CD14-positive monocyte (primary cell): Measurements from ENCODE around the gene PMF1. TPM values are rescaled to one million over a fixed set of nuclear protein-coding genes. Genes with fewer than 3 reads are reported as not detected.

Experiments
- DNase-seq, 3 donors: peaks; one replicate each; pipeline ENCODE4 v3.0.0-alpha.2; 2011 to 2022
- H2AFZ ChIP-seq: 2 replicates; pipeline ENCODE4 v1.6.0; 2012; ENCODE audit warnings: mild to moderate bottlenecking, low read depth, low read length, inconsistent platforms; ENCODE audit not compliant: insufficient read depth, poor library complexity, severe bottlenecking
- H3K27ac ChIP-seq, 2 donors: 1 replicate in 1 of 2; 2 replicates in 1 of 2; pipeline ENCODE4 v1.5.1; 2012 to 2013; ENCODE audit warnings: low read length in 2 of 2, control low read depth in 1 of 2, inconsistent platforms in 1 of 2, low read depth in 1 of 2, mild to moderate bottlenecking in 1 of 2
- H3K27me3 ChIP-seq, 2 donors: one replicate each; pipeline versions ENCODE4 v1.6.0 to v1.6.1; 2011 to 2013; ENCODE audit warnings: low read length in 2 of 2; ENCODE audit not compliant: control insufficient read depth in 2 of 2, insufficient read depth in 2 of 2
- H3K36me3 ChIP-seq, 2 donors: replicated peaks in 1 of 2; 1 replicate in 1 of 2; 2 replicates in 1 of 2; pipeline versions ENCODE4 v1.5.1 to v1.6.1; 2012 to 2013; ENCODE audit warnings: low read length in 2 of 2, control low read depth in 1 of 2, inconsistent platforms in 1 of 2, mild to moderate bottlenecking in 1 of 2; ENCODE audit not compliant: insufficient read depth in 2 of 2, control insufficient read depth in 1 of 2
- H3K4me1 ChIP-seq, 2 donors: 1 replicate in 1 of 2; 2 replicates in 1 of 2; pipeline versions ENCODE4 v1.5.1 to v1.6.1; 2012 to 2013; ENCODE audit warnings: low read length in 2 of 2, control low read depth in 1 of 2, inconsistent platforms in 1 of 2, mild to moderate bottlenecking in 1 of 2, moderate library complexity in 1 of 2; ENCODE audit not compliant: insufficient read depth in 2 of 2, control insufficient read depth in 1 of 2
- H3K4me2 ChIP-seq: replicated peaks from 2 replicates; pipeline ENCODE3; 2012; ENCODE audit warnings: low read length, moderate library complexity, mild to moderate bottlenecking; ENCODE audit not compliant: poor library complexity, severe bottlenecking; ENCODE audit errors: extremely low read depth
- H3K4me3 ChIP-seq, 3 experiments: fragments of 200-600 bp in 1 of 3; sonication (generic) in 1 of 3; replicated peaks in 1 of 3; 1 replicate in 2 of 3; 2 replicates in 1 of 3; pipeline ENCODE4 v1.5.1; 2011 to 2013; ENCODE audit warnings: low read length in 3 of 3, mild to moderate bottlenecking in 3 of 3, control low read depth in 2 of 3, low read depth in 2 of 3, inconsistent platforms in 1 of 3, moderate library complexity in 1 of 3
- H3K79me2 ChIP-seq: 2 replicates; pipeline ENCODE4 v1.6.0; 2012; ENCODE audit warnings: mild to moderate bottlenecking, control low read depth, inconsistent platforms, low read length, moderate library complexity; ENCODE audit not compliant: insufficient read depth
- H3K9ac ChIP-seq: 2 replicates; pipeline ENCODE4 v1.6.0; 2017; ENCODE audit warnings: low read length, mild to moderate bottlenecking; ENCODE audit not compliant: insufficient read depth, poor library complexity, severe bottlenecking
- H3K9me3 ChIP-seq, 2 donors: replicated peaks in 1 of 2; 1 replicate in 1 of 2; 2 replicates in 1 of 2; pipeline versions ENCODE4 v1.5.1 to v1.6.1; 2012 to 2013; ENCODE audit warnings: low read length in 2 of 2, control low read depth in 1 of 2; ENCODE audit not compliant: control insufficient read depth in 1 of 2, insufficient read depth in 1 of 2
- H4K20me1 ChIP-seq: 2 replicates; pipeline ENCODE4 v1.6.0; 2012; ENCODE audit warnings: mild to moderate bottlenecking, low read length, control low read depth, moderate library complexity; ENCODE audit not compliant: insufficient read depth
- H3K27ac Mint-ChIP-seq, 7 donors: one replicate each; pipeline ENCODE4 v1.8.0; 2020; ENCODE audit warnings: mild to moderate bottlenecking in 7 of 7, mixed read lengths in 7 of 7, moderate library complexity in 6 of 7, inconsistent platforms in 2 of 7
- H3K27me3 Mint-ChIP-seq, 3 donors: one replicate each; pipeline ENCODE4 v1.8.0; 2021 to 2022; ENCODE audit warnings: low read depth in 3 of 3, mild to moderate bottlenecking in 3 of 3, mixed read lengths in 3 of 3, moderate library complexity in 3 of 3, inconsistent platforms in 1 of 3
- H3K36me3 Mint-ChIP-seq, 2 donors: one replicate each; pipeline ENCODE4 v1.8.0; 2020; ENCODE audit warnings: mixed read lengths in 2 of 2, inconsistent platforms in 1 of 2, mild to moderate bottlenecking in 1 of 2
- H3K4me1 Mint-ChIP-seq: one replicate; pipeline ENCODE4 v1.8.0; 2020; ENCODE audit warnings: mild to moderate bottlenecking, mixed read lengths
- H3K4me3 Mint-ChIP-seq, 2 donors: one replicate each; pipeline ENCODE4 v1.8.0; 2020; ENCODE audit warnings: mild to moderate bottlenecking in 2 of 2, mixed read lengths in 2 of 2, moderate library complexity in 1 of 2
- H3K9me3 Mint-ChIP-seq, 7 donors: one replicate each; pipeline ENCODE4 v1.8.0; 2020 to 2022; ENCODE audit warnings: mixed read lengths in 7 of 7, mild to moderate bottlenecking in 6 of 7, moderate library complexity in 6 of 7, inconsistent platforms in 2 of 7
- WGBS: methylation state at CpG from one replicate; pipeline ENCODE4 v1.1.5; 2013; ENCODE audit warnings: missing lambda C conversion rate; ENCODE audit not compliant: insufficient coverage; 5-methylcytosine and 5-hydroxymethylcytosine counted together
- intact Hi-C, 2 donors: fragments of 100-400 bp; cut with micrococcal nuclease; formaldehyde crosslinking; loops; one replicate each; pipeline versions ENCODE4 v1.15.0 to v1.15.1; 2023
- polyA minus RNA-seq: library from RNA; depleted of rRNA, polyadenylated mRNA; stranded (reverse); fragments of >200 nt; gene quantifications from 2 replicates; pipeline ENCODE4 v1.2.3, GENCODE V29; 2012
- polyA plus RNA-seq, 3 donors: library from polyadenylated mRNA; depleted of rRNA in 1 of 3; unstranded in 2 of 3; stranded (reverse) in 1 of 3; fragments of 300-500 nt in 2 of 3; fragments of >200 nt in 1 of 3; fragmentation: Illumina TruSeq in 2 of 3; gene quantifications; 1 replicate in 2 of 3; 2 replicates in 1 of 3; pipeline ENCODE4 v1.2.3, GENCODE V29; 2012 to 2021
- total RNA-seq, 12 experiments: library from RNA in 1 of 12; stranded (reverse) in 1 of 12; fragments of 120-200 nt in 1 of 12; gene quantifications; one replicate each; pipeline ENCODE4 v1.2.4 and lab custom pipeline; 2013 to 2026; ENCODE audit warnings: mixed read lengths in 6 of 12, inconsistent platforms in 1 of 12
- TF ChIP-seq, protein P1 (sequence below): fragments of 200-600 bp; IDR thresholded peaks from one replicate; pipeline ENCODE4 v1.8.0; 2022; ENCODE audit warnings: antibody characterized with exemption, mild to moderate bottlenecking

PMF1 gene, protein sequence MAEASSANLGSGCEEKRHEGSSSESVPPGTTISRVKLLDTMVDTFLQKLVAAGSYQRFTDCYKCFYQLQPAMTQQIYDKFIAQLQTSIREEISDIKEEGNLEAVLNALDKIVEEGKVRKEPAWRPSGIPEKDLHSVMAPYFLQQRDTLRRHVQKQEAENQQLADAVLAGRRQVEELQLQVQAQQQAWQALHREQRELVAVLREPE
- total RNA-seq (2013): 77.1 TPM
- polyA plus RNA-seq (10 to 100 TPM; 83.7 to 90.4 (median 86.1) TPM), polyA minus RNA-seq (40.0 and 67.1 TPM in 2 replicates), total RNA-seq (lab: John Stamatoyannopoulos, UW) (1.9 to 14.6 (median 11.6) reads per million in 11 experiments)

DNA sequence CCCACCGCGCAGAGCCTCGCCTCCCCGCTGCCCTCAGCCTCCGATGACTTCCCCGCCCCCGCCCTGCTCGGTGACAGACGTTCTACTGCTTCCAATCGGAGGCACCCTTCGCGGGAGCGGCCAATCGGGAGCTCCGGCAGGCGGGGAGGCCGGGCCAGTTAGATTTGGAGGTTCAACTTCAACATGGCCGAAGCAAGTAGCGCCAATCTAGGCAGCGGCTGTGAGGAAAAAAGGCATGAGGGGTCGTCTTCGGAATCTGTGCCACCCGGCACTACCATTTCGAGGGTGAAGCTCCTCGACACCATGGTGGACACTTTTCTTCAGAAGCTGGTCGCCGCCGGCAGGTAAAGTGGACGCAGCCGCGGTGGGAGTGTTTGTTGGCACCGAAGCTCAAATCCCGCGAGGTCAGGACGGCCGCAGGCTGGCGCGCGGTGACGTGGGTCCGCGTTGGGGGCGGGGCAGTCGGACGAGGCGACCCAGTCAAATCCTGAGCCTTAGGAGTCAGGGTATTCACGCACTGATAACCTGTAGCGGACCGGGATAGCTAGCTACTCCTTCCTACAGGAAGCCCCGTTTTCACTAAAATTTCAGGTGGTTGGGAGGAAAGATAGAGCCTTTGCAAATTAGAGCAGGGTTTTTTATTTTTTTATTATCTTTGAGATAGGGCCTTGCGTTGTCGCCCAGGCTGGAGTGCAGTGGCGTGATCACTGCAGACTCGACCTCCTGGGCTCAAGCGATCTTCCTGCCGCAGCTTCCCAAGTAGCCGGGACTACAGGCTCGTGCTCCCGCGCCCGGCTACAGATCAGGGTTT is at the start of gene PMF1:
Gene PMF1 (plus strand): TSS at position 175 of the 811 bp plus-strand sequence. CDS start 9 bp downstream, at position 184.
- H3K79me2 ChIP-seq: peaks cover 32% of the 10 kb centered on the region
- peak within 1 kb of the TSS; percentile 83 for H3K9ac ChIP-seq
- Mint-ChIP-seq H3K4me1 (peaks cover 29% of the 10 kb centered on the region), H3K27me3 (peaks cover 0 to 2% (median 0%) of the 10 kb centered on the region in 3 donors), H3K4me3 (peak within 1 kb of the TSS; percentile 87 to 95), H3K9me3 (no peaks in the 10 kb centered on the region), H3K36me3 (peaks cover 37 to 60% of the 10 kb centered on the region in 2 donors), H3K27ac (peak within 1 kb of the TSS; percentile 96 to 99 (median 98))
- H3K4me3 ChIP-seq: peak within 1 kb of the TSS; percentile 69 to 87 (median 74)
- H4K20me1 ChIP-seq: no peaks in the 10 kb centered on the region
- peak within 1 kb of the TSS; percentile 94 for H3K4me2 ChIP-seq
- H3K27ac ChIP-seq: peak within 1 kb of the TSS; percentile 90 to 97
- peak within 1 kb of the TSS; percentile 80 for H2AFZ ChIP-seq
- H3K36me3 ChIP-seq: peaks cover 33 to 37% of the 10 kb centered on the region in 2 donors
- under 1% methylated on average over 48 of the region's 61 CpGs for WGBS
- DNase-seq: peak; percentile 90 to 94 (median 93)
- no peaks in the 10 kb centered on the region for H3K9me3 ChIP-seq
- TF ChIP-seq, protein P1, sequence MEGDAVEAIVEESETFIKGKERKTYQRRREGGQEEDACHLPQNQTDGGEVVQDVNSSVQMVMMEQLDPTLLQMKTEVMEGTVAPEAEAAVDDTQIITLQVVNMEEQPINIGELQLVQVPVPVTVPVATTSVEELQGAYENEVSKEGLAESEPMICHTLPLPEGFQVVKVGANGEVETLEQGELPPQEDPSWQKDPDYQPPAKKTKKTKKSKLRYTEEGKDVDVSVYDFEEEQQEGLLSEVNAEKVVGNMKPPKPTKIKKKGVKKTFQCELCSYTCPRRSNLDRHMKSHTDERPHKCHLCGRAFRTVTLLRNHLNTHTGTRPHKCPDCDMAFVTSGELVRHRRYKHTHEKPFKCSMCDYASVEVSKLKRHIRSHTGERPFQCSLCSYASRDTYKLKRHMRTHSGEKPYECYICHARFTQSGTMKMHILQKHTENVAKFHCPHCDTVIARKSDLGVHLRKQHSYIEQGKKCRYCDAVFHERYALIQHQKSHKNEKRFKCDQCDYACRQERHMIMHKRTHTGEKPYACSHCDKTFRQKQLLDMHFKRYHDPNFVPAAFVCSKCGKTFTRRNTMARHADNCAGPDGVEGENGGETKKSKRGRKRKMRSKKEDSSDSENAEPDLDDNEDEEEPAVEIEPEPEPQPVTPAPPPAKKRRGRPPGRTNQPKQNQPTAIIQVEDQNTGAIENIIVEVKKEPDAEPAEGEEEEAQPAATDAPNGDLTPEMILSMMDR: no peak
- H3K27me3 ChIP-seq: no peaks in the 10 kb centered on the region
- peaks cover 31 to 40% of the 10 kb centered on the region in 2 donors for H3K4me1 ChIP-seq
- intact Hi-C loops: no loop called here

- TF ChIP-seq, protein P1: no peak
- Mint-ChIP-seq H3K27ac (peak overlapping the region in 4 of 7 donors; percentile 25 to 74 (median 56)), H3K36me3 (peaks cover 80 to 95% of the 10 kb centered on the region in 2 donors), H3K27me3 (peaks cover 0 to 2% (median 1%) of the 10 kb centered on the region in 3 donors), H3K4me3 (no peak overlapping the region), H3K9me3 (peaks cover 0 to 2% (median 0%) of the 10 kb centered on the region in 7 donors), H3K4me1 (peaks cover 33% of the 10 kb centered on the region)
- peaks cover 23% of the 10 kb centered on the region for H4K20me1 ChIP-seq
- H3K4me3 ChIP-seq: no peak overlapping the region
- H3K9ac ChIP-seq: no peak overlapping the region
- peaks cover 16 to 18% of the 10 kb centered on the region in 2 donors for H3K4me1 ChIP-seq
- intact Hi-C loops: loop anchor here in 1 of 2 donors (10.0 kb wide), 1 partner anchor 69 kb away; no protein-coding TSS in a partner anchor
- H3K36me3 ChIP-seq: peaks cover 85 to 97% of the 10 kb centered on the region in 2 donors
- H3K9me3 ChIP-seq: no peaks in the 10 kb centered on the region
- H2AFZ ChIP-seq: no peak overlapping the region
- H3K4me2 ChIP-seq: no peak overlapping the region
- DNase-seq: no peak
- no CpG with 5 or more reads among the region's 1 CpG for WGBS
- peaks cover 1% of the 10 kb centered on the region for H3K79me2 ChIP-seq
- H3K27ac ChIP-seq: peak overlapping the region in 1 of 2 donors; percentile 58
- H3K27me3 ChIP-seq: no peaks in the 10 kb centered on the region
Measured at GRCh38 chr1:156163712-156164111, 49.1 kb upstream of the PMF1 start.
